Bronchial epithelial cell (primary cell): ENCODE data around the gene IL4R. TPM values are rescaled to one million over a fixed set of nuclear protein-coding genes. Genes with fewer than 3 reads are reported as not detected.
"Not testable (repeated sequence)": the region's sequence is repeated elsewhere in the genome, so short reads cannot be mapped to it uniquely, and the experiment has no call there.

Experiments
- DNase-seq: peaks from one replicate; pipeline ENCODE4 v3.0.0-alpha.2; 2010; ENCODE audit warnings: low read depth
- FAIRE-seq: peaks from 2 replicates; lab custom pipeline; 2011; peaks lifted over from hg19 to GRCh38; lab: Jason Lieb, UNC
- H3K27me3 ChIP-seq: 2 replicates; pipeline ENCODE4 v1.5.1; 2011; ENCODE audit warnings: low read length; ENCODE audit not compliant: control insufficient read depth, insufficient read depth
- H3K36me3 ChIP-seq: 2 replicates; pipeline ENCODE4 v1.5.1; 2011; ENCODE audit warnings: low read length; ENCODE audit not compliant: control insufficient read depth, insufficient read depth
- H3K4me3 ChIP-seq: 2 replicates; pipeline ENCODE4 v1.5.1; 2011; ENCODE audit warnings: mild to moderate bottlenecking, low read depth, low read length, control low read depth
- total RNA-seq: library from RNA; depleted of rRNA; stranded (reverse); fragments of >200 nt; gene quantifications from 2 replicates; pipeline ENCODE4 v1.2.1, GENCODE V29; 2014
- TF ChIP-seq, protein P1 (sequence below): IDR thresholded peaks from 2 replicates; pipeline ENCODE4 v1.5.1; 2011; ENCODE audit warnings: mild to moderate bottlenecking, moderate library complexity, low read length, control low read depth, inconsistent platforms; ENCODE audit not compliant: insufficient read depth, severe bottlenecking

IL4R gene
- total RNA-seq, 1 donor from 2014 or later, result 25.8 TPM

GRCh38 chr16:27287051-27287811 is 26.5 kb upstream of the IL4R start:
- H3K4me3 ChIP-seq, result no peak overlapping the region
- TF ChIP-seq, protein P1, sequence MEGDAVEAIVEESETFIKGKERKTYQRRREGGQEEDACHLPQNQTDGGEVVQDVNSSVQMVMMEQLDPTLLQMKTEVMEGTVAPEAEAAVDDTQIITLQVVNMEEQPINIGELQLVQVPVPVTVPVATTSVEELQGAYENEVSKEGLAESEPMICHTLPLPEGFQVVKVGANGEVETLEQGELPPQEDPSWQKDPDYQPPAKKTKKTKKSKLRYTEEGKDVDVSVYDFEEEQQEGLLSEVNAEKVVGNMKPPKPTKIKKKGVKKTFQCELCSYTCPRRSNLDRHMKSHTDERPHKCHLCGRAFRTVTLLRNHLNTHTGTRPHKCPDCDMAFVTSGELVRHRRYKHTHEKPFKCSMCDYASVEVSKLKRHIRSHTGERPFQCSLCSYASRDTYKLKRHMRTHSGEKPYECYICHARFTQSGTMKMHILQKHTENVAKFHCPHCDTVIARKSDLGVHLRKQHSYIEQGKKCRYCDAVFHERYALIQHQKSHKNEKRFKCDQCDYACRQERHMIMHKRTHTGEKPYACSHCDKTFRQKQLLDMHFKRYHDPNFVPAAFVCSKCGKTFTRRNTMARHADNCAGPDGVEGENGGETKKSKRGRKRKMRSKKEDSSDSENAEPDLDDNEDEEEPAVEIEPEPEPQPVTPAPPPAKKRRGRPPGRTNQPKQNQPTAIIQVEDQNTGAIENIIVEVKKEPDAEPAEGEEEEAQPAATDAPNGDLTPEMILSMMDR, result no peak
- DNase-seq (no peak), FAIRE-seq (no peak)
- H3K27me3 ChIP-seq, result no peaks in the 10 kb centered on the region
- no peaks in the 10 kb centered on the region for H3K36me3 ChIP-seq

DNA sequence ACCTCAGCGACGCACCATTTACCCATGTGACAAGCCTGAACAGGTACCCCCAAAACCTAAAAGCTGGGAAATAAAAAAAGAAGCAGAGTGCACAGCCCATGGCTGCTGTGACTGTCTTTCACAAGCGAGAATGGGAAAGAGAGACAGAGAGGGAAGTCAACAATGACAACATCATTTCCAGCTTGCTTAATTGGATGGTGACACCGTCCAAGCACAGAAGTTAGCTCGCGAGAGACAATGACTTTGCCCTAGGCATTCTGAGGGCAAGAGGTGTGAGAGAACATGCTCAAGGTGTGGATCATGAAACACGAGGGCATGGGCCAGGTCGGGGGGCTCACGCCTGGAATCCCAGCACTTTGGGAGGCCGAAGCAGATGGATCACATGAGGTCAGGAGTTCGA is 25.9 kb upstream of the IL4R start:
- TF ChIP-seq, protein P1, result no peak
- Histone ChIP-seq H3K4me3 (no peak overlapping the region), H3K36me3 (no peaks in the 10 kb centered on the region), H3K27me3 (no peaks in the 10 kb centered on the region)
- FAIRE-seq, result no peak
- DNase-seq, result no peak

DNA sequence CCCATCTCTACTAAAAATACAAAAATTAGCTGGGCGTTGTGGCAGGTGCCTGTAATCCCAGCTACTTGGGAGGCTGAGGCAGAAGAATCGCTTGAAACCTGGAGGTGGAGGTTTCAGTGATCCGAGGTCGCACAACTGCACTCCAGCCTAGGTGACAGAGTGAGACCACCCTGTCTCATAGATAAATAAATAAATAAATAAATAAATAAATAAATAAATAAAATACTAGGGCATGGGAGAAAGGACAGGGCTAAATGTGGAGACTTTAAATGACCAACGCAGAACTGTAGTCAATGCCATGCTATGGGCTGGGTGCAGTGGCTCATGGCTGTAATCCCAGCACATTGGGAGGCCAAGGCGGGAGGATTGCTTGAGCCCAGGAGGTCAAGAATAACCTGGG is 25.5 kb upstream of the IL4R start:
- DNase-seq, H3K4me3 ChIP-seq, H3K36me3 ChIP-seq, H3K27me3 ChIP-seq, FAIRE-seq: not testable (repeated sequence)

DNA sequence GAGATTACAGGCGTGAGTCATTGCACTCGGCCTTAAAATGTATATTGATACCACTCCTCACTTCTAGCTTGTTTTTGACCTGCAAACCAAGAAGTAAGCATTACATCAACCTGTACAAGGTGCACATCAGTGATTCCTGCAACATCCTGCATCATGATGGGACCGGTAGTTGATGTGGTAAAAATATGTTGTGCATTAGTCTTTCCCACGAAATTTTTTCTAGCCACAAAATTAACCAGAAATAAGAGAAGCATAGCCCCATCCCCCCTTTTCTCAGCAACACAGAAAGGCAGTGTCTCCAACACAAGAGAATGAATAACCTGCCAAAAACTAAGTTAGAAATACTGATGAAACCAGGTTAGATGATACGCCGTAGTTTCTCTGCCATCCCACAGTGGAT is 24.1 kb upstream of the IL4R start:
- DNase-seq, result no peak
- Histone ChIP-seq H3K4me3 (no peak overlapping the region), H3K36me3 (no peaks in the 10 kb centered on the region), H3K27me3 (no peaks in the 10 kb centered on the region)
- TF ChIP-seq, protein P1, result no peak
- no peak for FAIRE-seq

DNA sequence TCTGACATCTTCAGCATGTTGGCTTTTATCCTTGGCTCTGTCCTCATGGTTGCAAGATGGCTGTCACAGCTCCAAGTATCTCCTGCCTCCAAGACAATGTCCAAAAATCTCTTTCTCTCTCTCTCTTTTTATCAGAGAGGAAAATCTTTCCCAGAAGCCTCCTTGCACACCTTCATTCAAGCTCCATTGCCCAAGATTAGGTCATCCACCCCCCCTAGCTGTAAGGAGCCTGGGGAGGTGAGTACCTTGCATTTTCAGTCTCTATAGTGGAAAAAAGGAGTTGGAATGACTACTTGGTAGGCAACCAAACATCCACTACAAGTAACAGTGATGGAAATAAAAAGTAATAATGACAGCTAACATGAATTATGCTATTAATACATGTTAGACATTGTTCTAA is 23.2 kb upstream of the IL4R start:
- FAIRE-seq, result no peak
- no peak for DNase-seq
- no peaks in the 10 kb centered on the region for H3K27me3 ChIP-seq
- H3K36me3 ChIP-seq, result no peaks in the 10 kb centered on the region
- TF ChIP-seq, protein P1, result no peak
- H3K4me3 ChIP-seq, result no peak overlapping the region

GRCh38 chr16:27291106-27291505 is 22.7 kb upstream of the IL4R start:
- H3K4me3 ChIP-seq, result no peak overlapping the region
- TF ChIP-seq, protein P1, result no peak
- FAIRE-seq (no peak), DNase-seq (no peak)
- H3K27me3 ChIP-seq, result no peaks in the 10 kb centered on the region
- no peaks in the 10 kb centered on the region for H3K36me3 ChIP-seq
